T-helper 22 cell (primary cell): ENCODE results near the gene ACTRT2.

Source experiments
- DNase-seq: peaks from one replicate; pipeline ENCODE4 v3.0.0-alpha.2; 2020; ENCODE audit warnings: low read depth

ACTRT2 gene

DNA sequence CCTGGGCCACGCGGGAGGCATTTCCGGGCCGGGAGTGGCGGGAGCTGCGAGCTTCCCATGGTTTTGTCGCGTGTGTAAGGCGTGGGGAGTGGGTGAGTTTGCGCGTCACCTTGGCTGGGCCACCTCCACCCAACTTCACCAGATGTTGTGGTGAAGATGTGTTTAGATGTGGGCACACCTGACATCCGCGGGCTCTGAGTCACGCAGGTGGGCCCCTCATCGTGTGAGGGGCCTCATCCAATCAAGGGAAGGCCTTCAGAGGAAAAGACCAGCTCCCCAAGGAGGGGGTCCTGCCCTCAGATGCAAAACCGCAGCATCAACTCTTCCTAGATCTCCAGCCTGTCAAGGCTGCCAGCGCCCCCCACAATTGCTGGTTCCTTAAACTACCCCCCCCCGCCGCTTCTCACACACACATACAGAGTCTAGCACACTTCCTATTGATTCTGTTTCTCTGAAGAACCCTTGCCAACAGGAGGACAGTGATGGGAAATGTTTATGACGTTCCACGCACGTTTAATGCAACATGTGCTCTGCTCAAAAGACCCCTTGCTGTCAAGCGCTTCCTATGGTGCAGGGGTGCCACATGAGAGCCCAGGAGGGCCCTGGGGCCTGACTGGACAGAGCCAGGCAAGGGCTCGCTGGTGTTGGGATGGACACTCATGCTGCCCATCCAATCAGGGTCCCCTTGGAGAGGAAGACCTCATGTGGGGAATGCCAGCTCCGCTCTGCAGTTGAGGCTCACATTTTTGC is 11.9 kb downstream of the ACTRT2 start:
- DNase-seq, result peak; percentile 20

GRCh38 chr1:3033790-3034090 is 12.5 kb downstream of the ACTRT2 start:
- no peak for DNase-seq

DNA sequence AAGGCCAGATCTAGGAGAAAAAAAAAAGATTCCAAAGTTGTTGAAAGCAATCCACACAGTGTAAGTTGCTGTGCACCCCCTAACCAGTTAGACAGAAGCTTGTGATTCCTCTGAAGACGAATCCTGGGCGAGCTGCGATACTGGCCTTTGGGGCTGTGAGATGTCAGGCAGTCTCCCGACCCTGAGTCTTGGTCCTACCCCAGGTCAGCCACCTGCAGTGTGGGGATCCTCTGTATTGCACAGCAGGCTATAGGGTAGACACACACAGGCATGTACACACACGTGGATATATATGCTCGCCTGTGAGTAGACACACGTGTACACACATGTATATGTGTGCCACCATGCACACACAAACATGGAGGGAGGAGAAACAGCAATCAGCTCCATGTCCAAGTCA is 12.9 kb downstream of the ACTRT2 start:
- no peak for DNase-seq

GRCh38 chr1:3034728-3035562 is 13.7 kb downstream of the ACTRT2 start:
- DNase-seq, result no peak

DNA sequence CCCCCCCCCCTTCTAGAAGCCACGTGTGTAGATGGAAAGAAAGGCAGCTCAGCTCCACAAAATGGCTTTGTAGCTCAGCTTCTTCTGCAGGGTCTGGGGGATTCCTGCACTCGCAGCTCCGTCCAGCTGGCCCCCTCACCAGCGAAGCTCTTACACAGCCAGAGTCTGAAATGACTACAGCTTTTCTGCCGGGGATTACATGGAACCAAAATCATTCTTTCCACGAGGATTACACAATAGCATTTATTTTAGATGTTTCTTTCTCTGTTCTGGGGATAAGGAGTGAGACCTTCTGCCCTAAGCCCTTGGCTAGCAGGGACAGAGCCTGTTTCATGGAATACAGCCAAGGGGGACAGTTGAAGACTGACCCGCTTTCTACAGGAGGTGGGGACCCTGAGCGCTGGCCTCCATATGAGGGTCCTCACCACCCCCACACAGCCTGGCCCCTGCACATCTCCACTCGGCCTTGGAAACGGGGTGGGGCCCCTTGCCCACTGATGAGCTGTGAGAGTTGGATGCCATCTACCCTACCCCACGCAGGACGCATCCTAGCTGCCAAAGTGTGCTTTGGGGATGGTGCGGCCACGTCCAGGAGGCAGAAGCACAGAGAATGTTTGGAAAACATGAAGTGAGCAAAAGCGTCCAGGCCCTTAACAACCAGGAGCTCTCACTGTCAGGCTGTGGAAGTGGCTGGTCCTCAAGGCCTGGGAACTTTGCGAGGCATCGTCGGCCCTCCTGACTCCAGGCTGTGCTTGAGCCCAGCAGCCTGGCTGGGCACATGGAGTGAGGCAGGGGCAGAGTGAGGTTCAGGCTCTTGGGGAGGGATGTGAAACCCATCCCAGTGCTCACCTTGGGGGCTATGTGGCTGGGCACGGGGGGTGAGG is 14.5 kb downstream of the ACTRT2 start:
- DNase-seq, result no peak

DNA sequence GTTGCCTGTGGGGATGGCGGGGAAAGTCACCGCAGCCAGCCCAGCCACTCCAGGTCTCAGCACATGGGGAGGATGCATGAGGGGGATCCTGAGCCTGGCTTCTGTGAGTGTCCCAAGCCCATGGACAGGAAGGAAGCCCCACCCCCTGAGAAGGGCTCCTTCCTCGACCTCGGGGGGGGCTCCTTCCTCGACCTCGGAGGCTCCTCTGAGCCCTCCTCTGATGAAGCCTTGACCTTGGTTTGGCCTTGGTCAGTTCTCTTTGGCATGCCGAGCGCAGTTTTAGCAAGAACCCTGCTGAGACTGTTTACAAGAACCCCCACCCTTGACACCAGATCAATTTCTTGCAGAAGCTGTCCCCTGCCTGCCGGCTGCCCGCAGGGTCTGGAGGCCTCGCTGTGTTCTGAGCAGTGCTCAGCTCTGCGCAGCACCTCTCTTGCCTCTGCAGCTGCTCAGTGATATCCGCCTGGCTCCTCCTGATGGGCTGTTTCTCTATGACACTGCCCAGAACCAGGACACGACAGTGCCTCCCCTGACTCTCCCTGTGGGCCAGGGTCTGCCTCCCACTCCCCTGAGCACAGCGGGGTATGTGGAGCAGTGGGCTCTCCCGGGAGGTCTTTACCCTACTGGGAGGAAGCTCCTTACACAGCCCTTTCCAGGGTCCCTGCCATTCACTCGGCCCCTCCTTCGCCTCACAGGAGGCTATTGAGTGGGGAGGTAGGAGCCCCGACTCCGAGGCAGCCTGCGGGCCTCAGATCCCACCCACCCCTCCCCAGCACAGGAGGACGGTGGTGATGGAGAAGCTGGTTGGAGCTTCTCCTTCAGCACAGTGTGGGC is 15.4 kb downstream of the ACTRT2 start:
- no peak for DNase-seq

DNA sequence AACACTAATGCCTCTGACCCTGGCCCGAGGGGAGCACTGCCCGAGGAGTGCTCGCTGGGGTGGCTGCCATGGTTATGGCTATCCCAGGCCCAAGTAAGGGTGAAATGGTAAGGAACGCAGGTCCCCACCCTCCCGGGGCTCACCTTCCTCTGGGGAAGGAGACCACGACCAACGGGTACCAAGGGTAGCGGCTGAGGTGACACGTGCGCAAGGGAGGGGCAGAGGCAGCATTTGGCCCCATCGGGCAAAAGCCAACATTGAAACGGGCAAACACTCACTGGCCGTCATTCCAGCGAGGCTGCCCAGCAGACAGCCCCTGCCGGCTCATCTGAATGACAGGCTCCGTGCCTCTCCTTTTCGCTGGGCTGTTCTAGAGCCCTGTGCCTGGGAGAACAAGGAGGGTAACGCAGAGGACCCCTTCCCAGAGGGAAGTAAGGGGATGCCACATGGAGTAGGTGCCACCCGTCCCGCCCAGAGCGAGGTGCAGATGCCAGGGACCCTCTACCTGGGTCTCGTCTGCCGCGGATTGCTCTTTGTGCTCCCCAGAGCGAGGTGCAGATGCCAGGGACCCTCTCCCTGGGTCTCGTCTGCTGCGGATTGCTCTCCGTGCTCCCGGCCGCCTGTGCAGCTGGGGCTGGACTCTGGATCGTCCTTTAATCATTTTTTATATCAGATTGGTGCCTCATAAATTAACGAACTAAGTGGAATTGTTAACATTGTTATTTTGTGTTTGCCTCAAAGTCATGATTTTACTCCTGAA is 16.2 kb downstream of the ACTRT2 start:
- DNase-seq, result no peak

- DNase-seq, result no peak
These were observed 16.9 kb downstream of the ACTRT2 start for GRCh38 chr1:3038113-3038551.

DNA sequence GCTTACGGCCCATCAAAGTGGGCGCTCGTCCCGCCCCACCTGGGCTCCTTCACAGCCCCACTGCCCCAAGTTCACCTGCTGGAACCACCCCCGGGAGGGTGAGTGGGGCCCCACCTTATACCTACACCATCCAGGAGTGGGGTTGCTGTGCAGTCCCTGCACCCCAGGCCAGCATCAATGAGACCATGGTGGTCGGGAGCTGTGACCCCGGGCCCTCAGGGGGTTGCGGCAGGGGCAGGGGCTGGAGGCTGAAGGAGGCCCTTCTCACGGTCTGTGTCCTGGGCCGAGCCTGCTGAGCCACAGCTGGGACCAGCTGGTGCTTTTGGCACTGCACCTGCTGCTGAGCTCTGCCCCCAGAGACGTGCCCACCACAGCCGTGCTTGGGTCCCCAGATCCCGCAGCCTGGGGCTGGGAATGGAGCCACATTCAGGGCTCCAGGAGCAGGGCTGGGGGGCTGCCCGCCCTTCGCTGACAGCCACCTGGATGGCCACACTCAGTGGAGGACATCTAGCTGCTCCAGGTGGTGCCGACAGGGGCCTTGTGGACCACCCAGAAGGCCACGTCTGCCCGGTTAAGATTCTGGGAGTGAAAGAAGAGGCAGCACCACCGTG is 17.4 kb downstream of the ACTRT2 start:
- DNase-seq, result no peak

- DNase-seq, result no peak
These were observed 18.7 kb downstream of the ACTRT2 start for GRCh38 chr1:3040004-3040403.

- no peak for DNase-seq
These were observed 21.2 kb downstream of the ACTRT2 start for GRCh38 chr1:3042481-3042880.

- no peak for DNase-seq
These were observed 27.9 kb downstream of the ACTRT2 start for GRCh38 chr1:3049164-3049563.

DNA sequence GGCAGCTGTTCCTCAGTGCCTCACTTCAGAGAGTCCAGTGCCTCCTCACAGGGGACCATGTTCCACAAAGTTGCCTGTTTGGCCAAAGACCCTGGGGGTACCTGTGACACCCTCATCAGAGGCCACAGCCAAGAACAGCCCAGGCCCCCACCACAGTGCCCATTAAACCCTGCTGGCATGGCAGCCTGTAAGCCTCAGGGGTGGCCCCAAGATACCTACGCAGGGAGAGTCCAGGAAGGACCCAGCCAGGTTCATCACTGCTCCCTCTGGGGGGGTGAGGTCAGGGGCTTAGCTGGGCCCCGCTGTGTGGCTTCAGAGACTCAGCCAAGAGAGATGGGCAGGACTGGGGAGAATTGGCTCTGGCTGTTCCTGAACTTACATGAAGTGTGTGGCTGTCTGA is 28.6 kb downstream of the ACTRT2 start:
- no peak for DNase-seq

- DNase-seq, result no peak
These were observed 29.3 kb downstream of the ACTRT2 start for GRCh38 chr1:3050603-3051002.

GRCh38 chr1:3051270-3052268 is 30.3 kb downstream of the ACTRT2 start:
- no peak for DNase-seq

- no peak for DNase-seq
These were observed 31.2 kb downstream of the ACTRT2 start for GRCh38 chr1:3052501-3052900.

- DNase-seq, result no peak
These were observed 32.2 kb downstream of the ACTRT2 start for GRCh38 chr1:3053366-3053980.

- no peak for DNase-seq
These were observed 32.7 kb downstream of the ACTRT2 start for GRCh38 chr1:3053986-3054385.

DNA sequence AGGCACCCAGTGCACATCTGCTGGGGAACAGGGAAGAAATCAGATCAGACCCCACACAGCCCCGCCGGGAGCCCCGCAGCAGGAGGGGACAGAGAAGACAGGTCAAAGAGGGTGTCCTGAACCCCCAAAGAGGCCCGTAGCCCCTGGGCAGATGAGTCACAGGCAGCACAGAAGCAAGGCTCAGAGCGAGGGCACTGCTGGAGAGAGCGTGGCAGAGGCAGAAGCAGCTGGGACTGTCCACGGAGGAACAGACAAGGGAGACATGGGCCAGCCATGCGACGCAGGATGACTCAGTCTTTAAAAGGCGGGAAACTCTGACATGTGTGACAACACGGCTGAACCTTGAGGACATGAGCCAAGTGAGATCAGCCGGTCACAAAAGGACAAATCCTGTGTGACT is 33.2 kb downstream of the ACTRT2 start:
- no peak for DNase-seq
